ENCODE results near the gene PALM. TPM values are rescaled to one million over a fixed set of nuclear protein-coding genes. Genes with fewer than 3 reads are reported as not detected.

The PALM gene
- total RNA-seq, 1 experiment from 2014 or later, result 21.2 TPM

DNA sequence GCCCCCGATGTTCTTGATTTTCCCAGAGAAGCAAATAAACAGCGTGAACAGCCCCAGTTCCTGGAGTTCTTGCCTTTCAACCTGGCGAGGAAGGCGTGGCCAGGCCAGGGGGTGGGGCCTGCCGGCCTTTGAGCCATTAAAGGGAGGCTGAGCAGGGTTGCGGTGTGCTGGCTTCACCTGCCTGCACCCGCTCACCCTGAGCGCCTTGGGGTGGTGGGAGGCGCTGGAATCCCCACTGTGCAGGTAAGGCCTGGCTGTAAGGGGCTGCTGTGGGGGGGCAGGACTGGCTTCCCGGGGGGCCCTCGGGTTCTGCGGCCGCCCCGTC is 39.5 kb downstream of the PALM start:
- Histone ChIP-seq H3K9me3 (ENCODE audit: low read depth, low read length, poor library complexity, severe bottlenecking) (peaks cover 6% of the 10 kb centered on the region), H3K27ac (ENCODE audit: low read depth, low read length, poor library complexity, severe bottlenecking) (no peak overlapping the region), H3K4me3 (ENCODE audit: low read depth, low read length, poor library complexity, severe bottlenecking) (no peak overlapping the region), H3K4me1 (ENCODE audit: insufficient read depth, low read length, poor library complexity, severe bottlenecking) (no peaks in the 10 kb centered on the region), H3K27me3 (replicated peaks; ENCODE audit: insufficient read depth, low read depth, low read length, poor library complexity) (no peaks in the 10 kb centered on the region), H3K36me3 (ENCODE audit: insufficient read depth, low read length, poor library complexity, severe bottlenecking) (no peaks in the 10 kb centered on the region)
- no peak for DNase-seq (ENCODE audit: low spot score)
- TF ChIP-seq EZH2 (IDR thresholded peaks at IDR 0.05; ENCODE audit: borderline replicate concordance, low read depth, low read length, poor library complexity, severe bottlenecking), result no peak
- TF ChIP-seq, protein P1, sequence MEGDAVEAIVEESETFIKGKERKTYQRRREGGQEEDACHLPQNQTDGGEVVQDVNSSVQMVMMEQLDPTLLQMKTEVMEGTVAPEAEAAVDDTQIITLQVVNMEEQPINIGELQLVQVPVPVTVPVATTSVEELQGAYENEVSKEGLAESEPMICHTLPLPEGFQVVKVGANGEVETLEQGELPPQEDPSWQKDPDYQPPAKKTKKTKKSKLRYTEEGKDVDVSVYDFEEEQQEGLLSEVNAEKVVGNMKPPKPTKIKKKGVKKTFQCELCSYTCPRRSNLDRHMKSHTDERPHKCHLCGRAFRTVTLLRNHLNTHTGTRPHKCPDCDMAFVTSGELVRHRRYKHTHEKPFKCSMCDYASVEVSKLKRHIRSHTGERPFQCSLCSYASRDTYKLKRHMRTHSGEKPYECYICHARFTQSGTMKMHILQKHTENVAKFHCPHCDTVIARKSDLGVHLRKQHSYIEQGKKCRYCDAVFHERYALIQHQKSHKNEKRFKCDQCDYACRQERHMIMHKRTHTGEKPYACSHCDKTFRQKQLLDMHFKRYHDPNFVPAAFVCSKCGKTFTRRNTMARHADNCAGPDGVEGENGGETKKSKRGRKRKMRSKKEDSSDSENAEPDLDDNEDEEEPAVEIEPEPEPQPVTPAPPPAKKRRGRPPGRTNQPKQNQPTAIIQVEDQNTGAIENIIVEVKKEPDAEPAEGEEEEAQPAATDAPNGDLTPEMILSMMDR (conservative IDR thresholded peaks at IDR 0.05; ENCODE audit: low read depth, low read length), result no peak
- BruUV-seq (replicated peaks), result no TSS peak
- ChIA-PET CTCF (no interaction called here), POLR2A (ENCODE audit: low non-redundant PET) (no interaction called here)
- intact Hi-C loops (cut with micrococcal nuclease; ENCODE audit: unreplicated experiment), result no loop called here

- H3K27ac ChIP-seq (ENCODE audit: low read depth, low read length, poor library complexity, severe bottlenecking), result no peak overlapping the region
- POLR2A ChIA-PET (ENCODE audit: low non-redundant PET), result no interaction called here
- DNase-seq (ENCODE audit: low spot score), result no peak
- CTCF ChIA-PET, result no interaction called here
- H3K36me3 ChIP-seq (ENCODE audit: insufficient read depth, low read length, poor library complexity, severe bottlenecking), result no peaks in the 10 kb centered on the region
- BruUV-seq (replicated peaks), result no TSS peak
- no peaks in the 10 kb centered on the region for H3K4me1 ChIP-seq (ENCODE audit: insufficient read depth, low read length, poor library complexity, severe bottlenecking)
- no peaks in the 10 kb centered on the region for H3K27me3 ChIP-seq (replicated peaks; ENCODE audit: insufficient read depth, low read depth, low read length, poor library complexity)
- H3K4me3 ChIP-seq (ENCODE audit: low read depth, low read length, poor library complexity, severe bottlenecking), result no peak overlapping the region
- no peak for TF ChIP-seq EZH2 (IDR thresholded peaks at IDR 0.05; ENCODE audit: borderline replicate concordance, low read depth, low read length, poor library complexity, severe bottlenecking)
- TF ChIP-seq, protein P1 (conservative IDR thresholded peaks at IDR 0.05; ENCODE audit: low read depth, low read length), result no peak
- H3K9me3 ChIP-seq (ENCODE audit: low read depth, low read length, poor library complexity, severe bottlenecking), result peaks cover 6% of the 10 kb centered on the region
- intact Hi-C loops (cut with micrococcal nuclease; ENCODE audit: unreplicated experiment), result no loop called here
Observed at GRCh38 chr19:749811-750210, 41.1 kb downstream of the PALM start.

- intact Hi-C loops (cut with micrococcal nuclease; ENCODE audit: unreplicated experiment), result no loop called here
- Histone ChIP-seq H3K36me3 (ENCODE audit: insufficient read depth, low read length, poor library complexity, severe bottlenecking) (no peaks in the 10 kb centered on the region), H3K27ac (ENCODE audit: low read depth, low read length, poor library complexity, severe bottlenecking) (no peak within 1 kb of the TSS), H3K4me3 (ENCODE audit: low read depth, low read length, poor library complexity, severe bottlenecking) (no peak within 1 kb of the TSS), H3K9me3 (ENCODE audit: low read depth, low read length, poor library complexity, severe bottlenecking) (peaks cover 6% of the 10 kb centered on the region), H3K27me3 (replicated peaks; ENCODE audit: insufficient read depth, low read depth, low read length, poor library complexity) (no peaks in the 10 kb centered on the region), H3K4me1 (ENCODE audit: insufficient read depth, low read length, poor library complexity, severe bottlenecking) (no peaks in the 10 kb centered on the region)
- ChIA-PET POLR2A (ENCODE audit: low non-redundant PET) (no interaction called here), CTCF (no interaction called here)
- DNase-seq (ENCODE audit: low spot score), result no peak
- BruUV-seq (replicated peaks), result no TSS peak
- no peak for TF ChIP-seq EZH2 (IDR thresholded peaks at IDR 0.05; ENCODE audit: borderline replicate concordance, low read depth, low read length, poor library complexity, severe bottlenecking)
- TF ChIP-seq, protein P1 (conservative IDR thresholded peaks at IDR 0.05; ENCODE audit: low read depth, low read length), result no peak
Observed at GRCh38 chr19:750640-751423, 42.1 kb downstream of the PALM start, which contains the start of gene MISP. TSS of gene MISP (plus strand) at chr19:751112. CDS start at chr19:756947, 5,835 bp downstream.
